ENCODE measurements around the gene BBIP1. TPM values are rescaled to one million over a fixed set of nuclear protein-coding genes. Genes with fewer than 3 reads are reported as not detected.

The BBIP1 gene
- polyA plus RNA-seq, 3 donors, result 5.8 to 36.7 (median 18.0) TPM

DNA sequence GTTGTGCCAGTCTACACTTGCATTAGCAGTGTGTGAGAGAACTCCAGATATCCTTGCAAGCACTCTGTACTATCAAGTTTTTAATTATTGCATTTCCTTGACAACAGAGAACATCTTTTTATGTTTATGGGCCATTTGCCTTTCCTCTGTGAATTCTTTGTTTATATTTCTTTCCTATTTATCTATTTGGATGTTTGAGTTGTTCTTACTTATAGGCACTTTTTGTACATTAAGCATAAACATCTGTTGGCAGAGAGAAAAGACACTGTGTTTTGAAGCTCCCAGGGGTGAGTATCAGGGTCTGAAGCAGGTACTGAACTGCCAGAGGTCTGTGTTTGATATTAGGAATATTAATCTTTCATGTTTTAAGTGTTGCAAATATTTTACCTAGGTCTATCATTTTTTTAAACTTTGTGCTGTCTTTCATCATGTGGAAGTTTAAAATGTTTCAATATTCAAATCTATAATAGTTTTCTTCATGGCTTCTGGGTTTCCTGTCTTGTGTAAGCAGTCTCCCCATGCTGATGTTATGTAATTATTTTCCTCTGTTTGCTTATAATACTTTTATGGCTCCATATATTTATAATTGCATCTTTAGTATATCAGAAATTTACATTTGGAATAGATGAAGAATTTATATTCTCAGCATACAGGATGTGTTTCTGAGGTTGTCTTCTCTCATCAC, 64.9 kb downstream of the BBIP1 start:
- no peak overlapping the region for H3K27ac ChIP-seq (ENCODE audit: low read depth, low read length)

DNA sequence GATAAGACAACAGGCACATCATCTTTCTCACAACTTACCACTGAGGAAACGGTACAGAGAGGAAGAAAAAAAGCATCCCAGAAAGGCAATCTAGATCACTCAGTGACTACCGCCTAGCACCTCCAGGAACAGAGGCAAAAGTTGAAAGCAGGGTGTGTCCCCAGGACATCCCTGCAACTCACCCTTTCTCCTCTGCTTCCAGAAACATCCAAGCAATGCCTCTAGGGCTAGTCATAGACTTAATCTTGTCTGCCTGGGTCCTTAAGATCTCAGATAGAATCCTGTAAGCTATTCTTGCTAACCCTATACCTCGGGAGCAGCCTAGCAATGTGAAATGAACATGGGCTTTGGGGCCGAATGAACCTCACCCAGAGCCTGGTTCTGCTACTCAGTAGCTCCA, 66.0 kb downstream of the BBIP1 start:
- WGBS, 3 donors, result 65 to 77% (median 73%) methylated on average over 4 of the region's 4 CpGs
- no peak overlapping the region for H3K27ac ChIP-seq (ENCODE audit: low read depth, low read length)

DNA sequence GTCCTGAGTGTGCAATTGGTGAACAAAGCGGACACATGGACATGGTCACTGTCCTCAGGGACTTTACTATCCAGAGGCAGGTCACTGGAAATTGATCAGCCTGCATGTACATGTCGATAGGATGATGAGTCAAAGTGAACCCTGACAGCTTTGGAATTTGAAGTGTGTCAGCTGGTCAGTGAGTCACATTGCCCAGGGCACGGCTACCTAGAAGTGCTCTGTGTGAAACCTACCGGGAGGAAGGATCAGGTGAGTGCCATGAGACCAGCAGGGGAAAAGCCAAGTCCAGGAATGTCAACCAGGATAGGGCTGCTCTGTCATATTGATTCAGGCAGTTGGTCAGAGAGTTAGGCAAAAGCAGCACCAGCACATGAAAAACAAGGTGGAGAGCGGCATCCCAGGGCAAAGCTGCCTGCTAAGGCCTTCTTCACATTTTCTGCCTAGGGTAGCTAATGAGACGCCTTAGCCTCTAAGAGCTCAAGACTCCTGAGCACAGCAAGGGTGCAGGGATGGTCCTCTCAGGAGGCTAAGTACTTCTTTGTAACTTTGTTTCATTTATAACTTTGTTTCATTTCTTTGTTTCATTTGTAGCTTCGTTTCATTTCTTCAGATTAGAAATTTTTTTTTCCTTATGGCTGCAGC, 66.6 kb downstream of the BBIP1 start:
- H3K27ac ChIP-seq (ENCODE audit: low read depth, low read length), result no peak overlapping the region
- WGBS, 3 donors, result 47 to 79% (median 76%) methylated on average over 7 of the region's 7 CpGs

DNA sequence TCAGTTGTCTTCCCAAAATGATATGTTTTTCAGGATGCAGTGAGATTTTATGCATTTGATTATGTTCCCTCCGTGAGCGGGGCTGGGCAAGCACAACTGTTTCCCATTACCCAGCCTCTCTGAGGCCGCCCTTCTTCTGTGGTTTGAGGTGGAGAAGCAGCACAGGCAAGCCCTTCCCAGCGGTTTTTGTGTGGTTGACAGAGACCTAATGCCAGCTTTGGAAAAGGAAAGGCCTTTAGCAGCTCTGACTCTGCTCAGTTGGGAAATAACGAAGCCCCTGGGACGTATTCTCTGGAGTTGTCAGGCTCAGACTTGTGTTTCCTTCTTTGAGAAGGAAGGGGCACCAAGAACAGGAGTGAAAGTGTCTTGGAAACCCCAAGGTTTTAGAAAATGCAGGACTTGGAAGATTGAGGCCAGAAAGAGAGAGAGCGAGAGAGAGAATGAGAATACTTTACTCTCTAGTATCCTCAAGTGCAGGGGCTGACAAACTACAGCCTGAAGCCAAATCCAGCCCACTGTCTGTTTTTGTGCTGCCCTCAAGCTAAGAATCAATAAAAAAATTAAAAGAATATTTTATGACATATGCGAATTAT, 67.9 kb downstream of the BBIP1 start:
- no peak overlapping the region for H3K27ac ChIP-seq (ENCODE audit: low read depth, low read length)
- 55 to 87% (median 60%) methylated on average over 8 of the region's 8 CpGs for WGBS, 3 donors

DNA sequence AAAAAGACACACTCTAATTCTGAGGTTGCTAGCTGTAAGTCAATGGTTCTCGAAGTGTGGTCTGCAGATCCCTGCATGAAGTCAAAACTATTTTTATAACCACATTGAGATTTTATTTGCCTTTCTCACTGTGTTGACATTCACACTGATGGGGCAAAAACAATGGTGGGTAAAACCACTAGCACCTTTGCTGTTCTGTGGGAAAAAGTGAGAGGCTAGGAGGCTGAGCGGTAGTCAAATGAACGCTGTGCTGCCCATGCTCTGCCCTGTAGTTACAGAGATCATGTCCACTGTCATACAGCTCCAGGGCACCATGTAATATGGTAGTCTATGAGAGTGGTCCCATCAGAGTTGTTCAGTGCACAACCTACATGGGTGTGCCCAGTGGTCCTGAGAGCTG, 68.9 kb downstream of the BBIP1 start:
- H3K27ac ChIP-seq (ENCODE audit: low read depth, low read length), result no peak overlapping the region
- 85 to 94% (median 89%) methylated on average over 3 of the region's 3 CpGs for WGBS, 3 donors

Other genes with a start within 250 kb of the BBIP1 start
- 100 to 1,000 TPM in 1 of 3 donors, 10 to 100 TPM in 2; 72.7 to 398 (median 80.2) TPM for gene PDCD4, start 47.3 kb downstream of the BBIP1 start, polyA plus RNA-seq
- 10 to 100 TPM; 10.3 to 28.5 (median 28.3) TPM for gene SHOC2, start 424 bp upstream of the BBIP1 start, polyA plus RNA-seq
- gene ADRA2A, start 157.8 kb upstream of the BBIP1 start, polyA plus RNA-seq, result 10 to 100 TPM in 2 of 3 donors, 1 to 10 TPM in 1; 3.9 to 99.6 (median 10.6) TPM

All from adipose tissue (tissue), 3 donors.